GM23248 (cell line): ENCODE measurements around the gene CYP26B1.

Experiments used
- EZH2 ChIP-seq: fragments of 200-600 bp; sonication (generic); IDR thresholded peaks from 2 replicates; pipeline ENCODE4 v1.6.1; 2018; ENCODE audit warnings: antibody characterized with exemption, mild to moderate bottlenecking; ENCODE audit not compliant: insufficient read depth, poor library complexity, severe bottlenecking
- EZH2phosphoT487 ChIP-seq: fragments of 200-600 bp; sonication (generic); IDR thresholded peaks from 2 replicates; pipeline ENCODE4 v1.6.1; 2018; ENCODE audit warnings: antibody characterized with exemption, moderate library complexity, mild to moderate bottlenecking, low read depth; ENCODE audit not compliant: insufficient read depth

GRCh38 chr2:72108121-72108520 lies 39.5 kb downstream of the CYP26B1 start:
- no peak for TF ChIP-seq EZH2
- TF ChIP-seq EZH2phosphoT487: no peak
